ENCODE results near the gene HDGFL1.

DNA sequence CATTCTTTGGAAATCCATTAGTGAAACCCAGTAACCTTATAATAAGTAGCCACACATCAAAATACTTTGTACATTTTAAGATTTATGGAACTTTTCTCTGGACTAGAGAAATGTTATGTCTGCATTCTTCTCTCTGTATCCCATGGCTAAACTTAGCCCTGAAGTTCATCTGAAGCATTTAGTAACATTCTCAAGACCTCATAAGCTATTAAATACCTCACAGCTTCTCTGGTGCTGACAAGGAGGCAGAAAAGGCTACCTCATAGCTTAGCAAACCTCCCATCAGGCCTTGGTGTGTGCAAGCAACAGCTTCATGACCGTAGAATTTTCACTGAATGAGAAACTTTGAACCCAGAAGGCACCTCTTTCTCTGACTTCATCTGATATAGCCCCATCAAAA is 38.9 kb upstream of the HDGFL1 start:
- TF ChIP-seq, protein P1, sequence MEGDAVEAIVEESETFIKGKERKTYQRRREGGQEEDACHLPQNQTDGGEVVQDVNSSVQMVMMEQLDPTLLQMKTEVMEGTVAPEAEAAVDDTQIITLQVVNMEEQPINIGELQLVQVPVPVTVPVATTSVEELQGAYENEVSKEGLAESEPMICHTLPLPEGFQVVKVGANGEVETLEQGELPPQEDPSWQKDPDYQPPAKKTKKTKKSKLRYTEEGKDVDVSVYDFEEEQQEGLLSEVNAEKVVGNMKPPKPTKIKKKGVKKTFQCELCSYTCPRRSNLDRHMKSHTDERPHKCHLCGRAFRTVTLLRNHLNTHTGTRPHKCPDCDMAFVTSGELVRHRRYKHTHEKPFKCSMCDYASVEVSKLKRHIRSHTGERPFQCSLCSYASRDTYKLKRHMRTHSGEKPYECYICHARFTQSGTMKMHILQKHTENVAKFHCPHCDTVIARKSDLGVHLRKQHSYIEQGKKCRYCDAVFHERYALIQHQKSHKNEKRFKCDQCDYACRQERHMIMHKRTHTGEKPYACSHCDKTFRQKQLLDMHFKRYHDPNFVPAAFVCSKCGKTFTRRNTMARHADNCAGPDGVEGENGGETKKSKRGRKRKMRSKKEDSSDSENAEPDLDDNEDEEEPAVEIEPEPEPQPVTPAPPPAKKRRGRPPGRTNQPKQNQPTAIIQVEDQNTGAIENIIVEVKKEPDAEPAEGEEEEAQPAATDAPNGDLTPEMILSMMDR (IDR thresholded peaks at IDR 0.05; ENCODE audit: low read length): no peak
- TF ChIP-seq EZH2 (IDR thresholded peaks at IDR 0.05; ENCODE audit: borderline replicate concordance, low read length): no peak

Measured in OCI-LY1 (cell line).